Keratinocyte (primary cell): Measurements from ENCODE around the gene SNX6. TPM values are rescaled to one million over a fixed set of nuclear protein-coding genes. Genes with fewer than 3 reads are reported as not detected.

Experiments used
- DNase-seq: peaks from one replicate; pipeline ENCODE4 v3.0.0-alpha.2; 2011; ENCODE audit warnings: low read depth, missing footprints, low spot score
- FAIRE-seq: peaks from 2 replicates; lab custom pipeline; 2011; peaks lifted over from hg19 to GRCh38; lab: Jason Lieb, UNC
- H2AFZ ChIP-seq: 2 replicates; pipeline ENCODE4 v1.6.0; 2012; ENCODE audit warnings: low read length, control low read depth, inconsistent platforms; ENCODE audit not compliant: control insufficient read depth
- H3K27ac ChIP-seq: 2 replicates; pipeline ENCODE4 v1.5.1; 2011; ENCODE audit warnings: low read length; ENCODE audit not compliant: control insufficient read depth, insufficient read depth
- H3K27me3 ChIP-seq: 3 replicates; pipeline ENCODE4 v1.6.0; 2011; ENCODE audit warnings: low read length; ENCODE audit not compliant: control insufficient read depth, insufficient read depth; ENCODE audit errors: extremely low read depth
- H3K36me3 ChIP-seq, 2 experiments: 2 replicates in 1 of 2; 3 replicates in 1 of 2; pipeline ENCODE4 v1.5.1; 2011; ENCODE audit warnings: low read length in 2 of 2, mild to moderate bottlenecking in 1 of 2; ENCODE audit not compliant: control insufficient read depth in 2 of 2, insufficient read depth in 2 of 2; ENCODE audit errors: extremely low read depth in 1 of 2
- H3K4me1 ChIP-seq: 3 replicates; pipeline ENCODE4 v1.5.1; 2011; ENCODE audit warnings: low read length; ENCODE audit not compliant: control insufficient read depth, insufficient read depth; ENCODE audit errors: extremely low read depth
- H3K4me2 ChIP-seq: 3 replicates; pipeline ENCODE4 v1.6.0; 2011; ENCODE audit warnings: low read depth, low read length; ENCODE audit not compliant: control insufficient read depth, insufficient read depth; ENCODE audit errors: extremely low read depth
- H3K4me3 ChIP-seq, 3 experiments: fragments of 200-600 bp in 1 of 3; sonication (generic) in 1 of 3; 2 replicates in 2 of 3; 3 replicates in 1 of 3; pipeline ENCODE4 v1.5.1; 2011 to 2016; ENCODE audit warnings: low read length in 3 of 3, mild to moderate bottlenecking in 3 of 3, control low read depth in 2 of 3, inconsistent platforms in 1 of 3, low read depth in 1 of 3, mixed read lengths in 1 of 3, mixed run types in 1 of 3, moderate library complexity in 1 of 3; ENCODE audit not compliant: control insufficient read depth in 2 of 3, insufficient read depth in 2 of 3; ENCODE audit errors: extremely low read depth in 1 of 3
- H3K79me2 ChIP-seq: 2 replicates; pipeline ENCODE4 v1.6.0; 2012; ENCODE audit warnings: low read length; ENCODE audit not compliant: control insufficient read depth, insufficient read depth
- H3K9ac ChIP-seq: 3 replicates; pipeline ENCODE4 v1.6.0; 2011; ENCODE audit warnings: low read length; ENCODE audit not compliant: control insufficient read depth, insufficient read depth; ENCODE audit errors: extremely low read depth
- H3K9me1 ChIP-seq: 3 replicates; pipeline ENCODE4 v1.6.0; 2011; ENCODE audit warnings: low read length; ENCODE audit not compliant: control insufficient read depth, insufficient read depth; ENCODE audit errors: extremely low read depth
- H3K9me3 ChIP-seq: 2 replicates; pipeline ENCODE4 v1.5.1; 2012; ENCODE audit warnings: low read depth, low read length; ENCODE audit not compliant: control insufficient read depth
- H4K20me1 ChIP-seq: 3 replicates; pipeline ENCODE4 v1.6.0; 2011; ENCODE audit warnings: low read length; ENCODE audit not compliant: control insufficient read depth, insufficient read depth; ENCODE audit errors: extremely low read depth
- EZH2 ChIP-seq: IDR thresholded peaks from one replicate; pipeline ENCODE4 v1.6.1; 2012; ENCODE audit warnings: inconsistent platforms, mild to moderate bottlenecking, low read length, moderate library complexity
- dilution Hi-C: fragments of 300-500 bp; cut with MboI; formaldehyde crosslinking; loops from one replicate; pipeline ENCODE4 v1.7.0; 2020; ENCODE audit warnings: low sequenced_read_pairs; ENCODE audit not compliant: extremely low pct_ligation_motif_present
- polyA plus RNA-seq, 5 experiments: library from polyadenylated mRNA; depleted of rRNA in 3 of 5; stranded (reverse) in 3 of 5; stranded (forward) in 1 of 5; unstranded in 1 of 5; fragments of >200 nt; gene quantifications; 1 replicate in 1 of 5; 2 replicates in 3 of 5; 3 replicates in 1 of 5; pipeline versions ENCODE4 v1.2.1 to v1.2.3, GENCODE V29; 2011 to 2012; ENCODE audit warnings: missing spikeins in 2 of 5, low read depth in 1 of 5, low replicate concordance in 1 of 5
- TF ChIP-seq, protein P1 (sequence below), 3 experiments: IDR thresholded peaks in 1 of 3; conservative IDR thresholded peaks in 1 of 3; optimal IDR thresholded peaks in 1 of 3; 2 replicates in 2 of 3; 3 replicates in 1 of 3; pipeline versions ENCODE3 to v1.5.1; 2011; ENCODE audit warnings: low read length in 3 of 3, mild to moderate bottlenecking in 3 of 3, moderate library complexity in 2 of 3, control low read depth in 1 of 3, inconsistent platforms in 1 of 3; ENCODE audit not compliant: insufficient read depth in 2 of 3; ENCODE audit errors: extremely low read depth in 1 of 3

The SNX6 gene
- polyA plus RNA-seq, 1 donor (not counting 4 experiments of a cell fraction or from before 2014, with no cell fraction given) = 137 TPM

DNA sequence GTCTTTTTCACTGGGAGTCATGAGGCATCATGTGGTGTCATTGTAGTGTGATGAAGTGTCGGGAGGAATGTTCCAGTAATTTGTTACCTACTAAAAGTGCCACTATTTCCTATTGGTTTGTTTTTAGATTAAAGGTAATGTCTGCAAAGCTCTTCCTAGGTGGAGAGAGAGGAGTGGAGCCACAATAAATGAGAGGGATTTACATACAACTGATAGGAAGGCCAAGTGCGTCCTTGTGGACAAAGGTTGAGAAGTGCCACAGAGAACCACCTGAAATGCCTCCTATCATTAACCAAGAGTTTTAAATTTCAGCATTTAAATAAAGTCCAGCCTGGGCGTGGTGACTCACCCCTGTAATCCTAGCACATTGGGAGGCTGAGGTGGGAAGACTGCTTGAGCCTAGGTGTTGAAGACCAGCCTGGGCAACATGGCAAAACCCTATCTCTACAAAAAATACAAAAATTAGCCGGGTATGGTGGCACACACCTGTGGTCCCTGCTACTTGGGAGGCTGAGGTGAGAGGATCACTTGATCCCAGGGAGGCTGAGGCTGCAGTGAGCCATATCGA lies 2.5 kb upstream of the SNX6 start:
- no peak overlapping the region for H3K9ac ChIP-seq
- DNase-seq (no peak), FAIRE-seq (no peak)
- dilution Hi-C loops = no loop called here
- H3K9me1 ChIP-seq = no peaks in the 10 kb centered on the region
- no peak overlapping the region for H2AFZ ChIP-seq
- no peaks in the 10 kb centered on the region for H3K36me3 ChIP-seq
- no peaks in the 10 kb centered on the region for H3K9me3 ChIP-seq
- H3K4me2 ChIP-seq = no peak overlapping the region
- no peak overlapping the region for H3K27ac ChIP-seq
- H3K4me1 ChIP-seq = peaks cover 7% of the 10 kb centered on the region
- H3K4me3 ChIP-seq = no peak overlapping the region
- H4K20me1 ChIP-seq = no peaks in the 10 kb centered on the region
- TF ChIP-seq, protein P1, sequence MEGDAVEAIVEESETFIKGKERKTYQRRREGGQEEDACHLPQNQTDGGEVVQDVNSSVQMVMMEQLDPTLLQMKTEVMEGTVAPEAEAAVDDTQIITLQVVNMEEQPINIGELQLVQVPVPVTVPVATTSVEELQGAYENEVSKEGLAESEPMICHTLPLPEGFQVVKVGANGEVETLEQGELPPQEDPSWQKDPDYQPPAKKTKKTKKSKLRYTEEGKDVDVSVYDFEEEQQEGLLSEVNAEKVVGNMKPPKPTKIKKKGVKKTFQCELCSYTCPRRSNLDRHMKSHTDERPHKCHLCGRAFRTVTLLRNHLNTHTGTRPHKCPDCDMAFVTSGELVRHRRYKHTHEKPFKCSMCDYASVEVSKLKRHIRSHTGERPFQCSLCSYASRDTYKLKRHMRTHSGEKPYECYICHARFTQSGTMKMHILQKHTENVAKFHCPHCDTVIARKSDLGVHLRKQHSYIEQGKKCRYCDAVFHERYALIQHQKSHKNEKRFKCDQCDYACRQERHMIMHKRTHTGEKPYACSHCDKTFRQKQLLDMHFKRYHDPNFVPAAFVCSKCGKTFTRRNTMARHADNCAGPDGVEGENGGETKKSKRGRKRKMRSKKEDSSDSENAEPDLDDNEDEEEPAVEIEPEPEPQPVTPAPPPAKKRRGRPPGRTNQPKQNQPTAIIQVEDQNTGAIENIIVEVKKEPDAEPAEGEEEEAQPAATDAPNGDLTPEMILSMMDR (optimal IDR thresholded peaks at IDR 0.05 in 1 of 3, IDR thresholded peaks at IDR 0.05 in 1 of 3, conservative IDR thresholded peaks at IDR 0.05 in 1 of 3; ENCODE audit: extremely low read depth in 1 of 3, insufficient read depth in 2 of 3, low read length in 3 of 3) = no peak
- TF ChIP-seq EZH2 = no peak
- peaks cover 23% of the 10 kb centered on the region for H3K79me2 ChIP-seq
- no peaks in the 10 kb centered on the region for H3K27me3 ChIP-seq

DNA sequence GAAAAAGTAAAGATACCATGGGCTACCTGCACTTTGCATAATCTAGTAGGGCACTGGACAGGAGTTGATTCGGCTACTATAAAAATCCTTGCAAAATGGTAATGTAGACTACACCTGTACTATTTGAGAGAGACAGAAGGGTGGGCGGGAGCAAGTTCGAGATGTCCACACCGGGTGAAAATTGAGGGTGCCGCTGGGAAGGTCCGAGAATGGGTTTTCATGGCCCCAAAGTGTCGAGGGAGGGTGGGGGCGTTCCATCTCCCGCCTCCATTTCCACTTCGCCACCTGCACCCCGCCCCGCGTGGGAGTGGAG lies 648 bp downstream of the SNX6 start:
- Histone ChIP-seq H3K9me1 (no peaks in the 10 kb centered on the region), H4K20me1 (no peaks in the 10 kb centered on the region), H3K36me3 (peaks cover 0 to under 1% of the 10 kb centered on the region in 2 experiments), H2AFZ (peak overlapping the region; percentile 91), H3K9ac (peak overlapping the region; percentile 97), H3K9me3 (no peaks in the 10 kb centered on the region), H3K27ac (peak overlapping the region; percentile 80), H3K27me3 (no peaks in the 10 kb centered on the region), H3K4me2 (peak overlapping the region; percentile 93), H3K4me1 (peaks cover 7% of the 10 kb centered on the region), H3K79me2 (peaks cover 41% of the 10 kb centered on the region), H3K4me3 (peak overlapping the region; percentile 89 to 97 (median 92))
- DNase-seq = no peak
- dilution Hi-C loops = no loop called here
- no peak for TF ChIP-seq EZH2
- no peak for FAIRE-seq

DNA sequence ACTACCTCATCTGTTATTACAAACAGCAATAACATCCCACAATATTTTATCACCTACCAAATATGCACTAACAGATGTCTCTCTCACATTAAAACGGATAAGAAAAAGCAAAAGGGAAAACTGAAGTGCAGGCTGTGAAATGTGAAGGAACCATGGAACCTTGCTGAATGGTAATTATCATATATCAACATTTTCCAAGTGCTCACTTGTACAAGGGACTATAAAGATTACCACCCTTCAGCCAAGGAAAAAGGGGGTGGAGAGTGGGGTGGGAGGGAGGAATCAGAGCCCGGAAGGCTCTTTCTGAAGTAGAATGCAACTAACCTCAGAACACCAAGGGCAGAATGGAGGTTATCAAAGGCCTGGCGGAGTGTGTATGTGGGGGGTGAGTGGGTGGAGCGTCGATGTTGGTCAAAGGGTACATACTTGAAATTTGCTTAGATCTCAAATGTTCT lies 1.2 kb downstream of the SNX6 start:
- no peaks in the 10 kb centered on the region for H3K9me3 ChIP-seq
- DNase-seq = no peak
- H3K4me1 ChIP-seq = peaks cover 12% of the 10 kb centered on the region
- no peak overlapping the region for H2AFZ ChIP-seq
- no peaks in the 10 kb centered on the region for H3K9me1 ChIP-seq
- peaks cover 0 to 2% of the 10 kb centered on the region in 2 experiments for H3K36me3 ChIP-seq
- H3K79me2 ChIP-seq = peaks cover 45% of the 10 kb centered on the region
- peak overlapping the region; percentile 93 for H3K4me2 ChIP-seq
- no peak for FAIRE-seq
- no peaks in the 10 kb centered on the region for H4K20me1 ChIP-seq
- H3K9ac ChIP-seq = peak overlapping the region; percentile 97
- peak overlapping the region; percentile 89 to 97 (median 92) for H3K4me3 ChIP-seq
- dilution Hi-C loops = no loop called here
- peak overlapping the region; percentile 80 for H3K27ac ChIP-seq
- H3K27me3 ChIP-seq = no peaks in the 10 kb centered on the region
- no peak for TF ChIP-seq EZH2
- TF ChIP-seq, protein P1 (optimal IDR thresholded peaks at IDR 0.05 in 1 of 3, IDR thresholded peaks at IDR 0.05 in 1 of 3, conservative IDR thresholded peaks at IDR 0.05 in 1 of 3; ENCODE audit: extremely low read depth in 1 of 3, insufficient read depth in 2 of 3, low read length in 3 of 3) = no peak
